ENCODE results near the gene NRF1. TPM values are rescaled to one million over a fixed set of nuclear protein-coding genes. Genes with fewer than 3 reads are reported as not detected.

The NRF1 gene
- total and polyA plus RNA-seq, 12 donors: 7.7 to 16.0 (median 10.1) TPM

DNA sequence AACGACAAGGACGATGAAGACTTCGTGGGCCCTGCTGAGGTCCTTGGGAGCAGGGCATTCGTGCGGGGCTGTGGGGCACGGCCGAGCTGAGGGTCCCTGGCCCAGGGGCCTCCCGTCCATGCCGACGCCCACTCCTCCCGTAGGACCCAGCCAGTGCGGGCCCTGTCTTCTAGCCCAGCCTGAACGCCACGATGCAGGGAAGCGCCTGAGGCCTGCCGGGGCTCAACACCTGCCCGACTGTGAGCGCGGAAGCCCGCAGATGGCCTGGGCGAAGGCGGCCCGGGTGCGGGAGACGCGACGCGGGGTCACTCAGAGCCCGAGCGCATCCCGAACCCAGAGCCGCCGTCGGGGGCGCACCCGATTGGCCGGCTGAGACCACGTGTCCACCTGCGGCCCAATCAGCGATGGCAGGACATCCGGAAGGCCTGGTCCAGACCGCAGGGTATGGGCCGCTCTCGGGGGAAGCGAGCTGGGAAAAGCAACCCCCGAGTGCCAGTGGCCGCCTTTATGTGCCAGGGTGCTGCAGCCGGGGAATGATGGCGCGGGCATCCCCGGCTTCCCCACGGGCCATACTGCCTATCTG lies 151.0 kb downstream of the NRF1 start:
- no peaks in the 10 kb centered on the region for H3K9me3 ChIP-seq (replicated peaks in 1 of 3)
- intact Hi-C loops (cut with DNase I): no loop called here
- WGBS, 4 donors: 90 to 94% (median 91%) methylated on average over 21 to 52 of the region's 52 CpGs
- no peaks in the 10 kb centered on the region for H3K36me3 ChIP-seq (replicated peaks in 1 of 2)
- TF ChIP-seq POLR2A (IDR thresholded peaks at IDR 0.05): no peak
- TF ChIP-seq, protein P1, sequence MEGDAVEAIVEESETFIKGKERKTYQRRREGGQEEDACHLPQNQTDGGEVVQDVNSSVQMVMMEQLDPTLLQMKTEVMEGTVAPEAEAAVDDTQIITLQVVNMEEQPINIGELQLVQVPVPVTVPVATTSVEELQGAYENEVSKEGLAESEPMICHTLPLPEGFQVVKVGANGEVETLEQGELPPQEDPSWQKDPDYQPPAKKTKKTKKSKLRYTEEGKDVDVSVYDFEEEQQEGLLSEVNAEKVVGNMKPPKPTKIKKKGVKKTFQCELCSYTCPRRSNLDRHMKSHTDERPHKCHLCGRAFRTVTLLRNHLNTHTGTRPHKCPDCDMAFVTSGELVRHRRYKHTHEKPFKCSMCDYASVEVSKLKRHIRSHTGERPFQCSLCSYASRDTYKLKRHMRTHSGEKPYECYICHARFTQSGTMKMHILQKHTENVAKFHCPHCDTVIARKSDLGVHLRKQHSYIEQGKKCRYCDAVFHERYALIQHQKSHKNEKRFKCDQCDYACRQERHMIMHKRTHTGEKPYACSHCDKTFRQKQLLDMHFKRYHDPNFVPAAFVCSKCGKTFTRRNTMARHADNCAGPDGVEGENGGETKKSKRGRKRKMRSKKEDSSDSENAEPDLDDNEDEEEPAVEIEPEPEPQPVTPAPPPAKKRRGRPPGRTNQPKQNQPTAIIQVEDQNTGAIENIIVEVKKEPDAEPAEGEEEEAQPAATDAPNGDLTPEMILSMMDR (IDR thresholded peaks at IDR 0.05): no peak
- DNase-seq: no peak
- no peaks in the 10 kb centered on the region for H3K27me3 ChIP-seq
- H3K4me1 ChIP-seq (replicated peaks in 1 of 2): no peaks in the 10 kb centered on the region
- H3K4me3 ChIP-seq: no peak overlapping the region
- no peak overlapping the region for H3K27ac ChIP-seq

DNA sequence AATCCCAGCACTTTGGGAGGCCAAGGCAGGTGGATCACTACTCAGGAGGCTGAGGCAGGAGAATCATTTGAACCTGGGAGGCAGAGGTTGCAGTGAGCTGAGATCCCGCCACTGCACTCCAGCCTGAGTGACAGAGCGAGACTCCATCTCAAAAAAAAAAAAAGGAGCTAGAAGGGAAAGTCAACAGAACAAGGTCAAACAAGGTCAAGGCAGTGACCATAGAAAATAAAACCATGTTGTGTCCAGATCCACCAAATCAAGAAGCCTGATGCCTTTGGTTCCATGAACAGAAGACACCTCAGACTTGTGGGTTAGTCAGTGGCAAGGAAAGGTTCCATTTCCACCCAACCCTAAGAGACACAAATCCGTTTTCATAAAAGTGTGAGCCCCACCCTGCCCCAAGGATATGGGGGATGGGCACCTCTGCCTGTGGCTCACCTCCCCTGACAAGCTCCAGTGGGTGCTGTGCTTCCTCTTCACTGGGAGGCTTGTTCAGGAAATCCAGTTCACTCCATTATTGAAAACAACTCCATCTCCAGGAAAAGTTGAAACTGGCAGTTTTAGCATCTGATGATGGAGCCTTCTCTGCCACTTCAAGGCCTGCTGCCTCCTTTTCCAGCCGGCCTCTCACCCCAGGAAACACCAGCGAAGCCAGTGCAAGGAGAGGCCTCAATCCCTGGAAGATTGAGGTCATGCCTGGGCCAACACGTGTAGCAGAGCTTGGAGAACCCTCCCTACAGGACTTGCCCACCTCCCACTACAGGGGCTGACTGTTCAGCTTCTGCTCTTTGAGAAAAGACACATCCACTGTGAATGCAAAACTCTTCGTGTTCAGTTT lies 152.9 kb downstream of the NRF1 start:
- intact Hi-C loops (cut with DNase I): no loop called here
- H3K4me1 ChIP-seq (replicated peaks in 1 of 2): no peaks in the 10 kb centered on the region
- WGBS, 4 donors: 79 to 86% (median 84%) methylated on average over 6 to 7 of the region's 7 CpGs
- no peak for TF ChIP-seq POLR2A (IDR thresholded peaks at IDR 0.05)
- TF ChIP-seq, protein P1 (IDR thresholded peaks at IDR 0.05): no peak
- no peaks in the 10 kb centered on the region for H3K9me3 ChIP-seq (replicated peaks in 1 of 3)
- H3K36me3 ChIP-seq (replicated peaks in 1 of 2): no peaks in the 10 kb centered on the region
- H3K27me3 ChIP-seq: no peaks in the 10 kb centered on the region
- H3K27ac ChIP-seq: no peak overlapping the region
- DNase-seq: no peak
- H3K4me3 ChIP-seq: no peak overlapping the region

DNA sequence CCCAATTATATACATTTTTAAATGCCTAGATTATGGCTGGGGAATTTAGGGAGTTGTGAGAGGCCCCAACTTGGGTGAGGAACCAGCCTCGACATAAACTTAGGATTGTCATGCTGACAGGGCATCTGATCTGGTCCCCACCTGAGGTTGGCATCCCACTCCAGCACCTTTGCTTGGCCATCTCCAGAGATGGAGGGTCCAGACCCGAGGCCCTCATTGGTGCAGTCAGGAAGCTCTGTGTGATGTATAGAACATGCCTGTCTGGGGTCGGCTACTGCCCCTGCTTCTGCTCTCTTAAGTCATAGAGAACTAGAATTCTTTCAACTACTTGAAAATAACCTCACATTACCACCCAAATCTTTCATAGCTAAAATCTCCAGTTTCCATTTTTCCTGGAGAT lies 153.8 kb downstream of the NRF1 start:
- DNase-seq: no peak
- Histone ChIP-seq H3K36me3 (replicated peaks in 1 of 2) (no peaks in the 10 kb centered on the region), H3K27me3 (no peaks in the 10 kb centered on the region), H3K9me3 (replicated peaks in 1 of 3) (no peaks in the 10 kb centered on the region), H3K27ac (no peak overlapping the region), H3K4me1 (replicated peaks in 1 of 2) (no peaks in the 10 kb centered on the region), H3K4me3 (no peak overlapping the region)
- WGBS, 4 donors: 92 to 100% (median 96%) methylated on average over 1 to 3 of the region's 3 CpGs
- intact Hi-C loops (cut with DNase I): no loop called here
- no peak for TF ChIP-seq POLR2A (IDR thresholded peaks at IDR 0.05)
- TF ChIP-seq, protein P1 (IDR thresholded peaks at IDR 0.05): no peak

DNA sequence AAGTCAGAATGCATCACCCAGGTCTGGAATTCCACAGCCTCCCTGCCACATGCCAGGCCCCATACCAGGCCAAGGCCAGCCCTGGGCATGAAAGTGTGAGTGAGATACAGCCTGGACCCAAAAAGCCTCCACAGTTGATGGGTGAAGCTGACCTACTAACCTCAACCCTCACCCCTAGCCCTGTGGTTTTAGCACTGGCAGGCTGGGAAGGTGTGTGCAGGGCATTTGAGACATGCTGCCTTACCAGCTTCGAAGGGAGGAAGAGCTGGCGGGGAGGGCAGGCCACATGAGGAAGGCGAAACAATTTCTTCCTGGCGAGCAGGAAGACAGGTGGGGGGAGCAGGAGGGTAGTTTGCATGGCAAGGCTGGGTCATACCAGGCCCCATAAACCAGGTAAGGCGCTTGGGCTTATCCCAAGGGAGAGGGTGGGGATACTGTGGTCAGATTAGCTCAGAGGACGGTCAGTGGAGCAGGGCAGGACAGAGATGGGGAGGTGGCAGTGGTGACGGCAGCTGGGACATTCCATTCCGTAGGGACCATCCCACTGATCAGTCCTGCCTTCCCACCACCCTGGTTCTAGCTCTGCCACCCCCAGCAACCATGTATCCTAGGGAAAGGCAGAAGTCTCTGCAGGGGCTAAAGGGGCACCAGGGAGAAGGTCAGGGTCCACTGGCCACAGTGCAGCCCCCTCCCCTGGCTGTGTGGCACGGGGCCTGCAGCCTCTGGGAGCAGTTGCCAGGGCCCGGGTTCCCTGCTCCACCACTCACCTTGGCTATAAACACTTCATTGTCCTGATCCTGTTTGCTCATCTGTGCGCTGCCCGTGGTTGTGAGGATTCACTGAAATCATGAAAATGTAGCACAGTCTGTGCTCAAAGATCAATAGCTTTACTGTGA lies 155.8 kb downstream of the NRF1 start:
- no peak overlapping the region for H3K4me3 ChIP-seq
- TF ChIP-seq, protein P1 (IDR thresholded peaks at IDR 0.05): no peak
- no peak for TF ChIP-seq POLR2A (IDR thresholded peaks at IDR 0.05)
- no peak for DNase-seq
- intact Hi-C loops (cut with DNase I): no loop called here
- H3K27me3 ChIP-seq: no peaks in the 10 kb centered on the region
- H3K4me1 ChIP-seq (replicated peaks in 1 of 2): no peaks in the 10 kb centered on the region
- no peaks in the 10 kb centered on the region for H3K9me3 ChIP-seq (replicated peaks in 1 of 3)
- H3K27ac ChIP-seq: no peak overlapping the region
- H3K36me3 ChIP-seq (replicated peaks in 1 of 2): no peaks in the 10 kb centered on the region
- WGBS, 4 donors: 88 to 95% (median 90%) methylated on average over 11 to 12 of the region's 12 CpGs

All from adrenal gland (tissue), 12 donors.